ENCODE data around the gene BTF3. TPM values are rescaled to one million over a fixed set of nuclear protein-coding genes. Genes with fewer than 3 reads are reported as not detected.

BTF3 gene
- 472 and 506 TPM in 2 replicates for total RNA-seq (2014; rRNA removed; shearing (Covaris generic))
- polyA plus RNA-seq (2016; fragmentation: Nextera tagmentation; extraction: Ambion mirVana), result 1,033 and 1,148 TPM in 2 replicates
- long read RNA-seq, transcript BTF3-202 (6 exons, 1,237 nt), result minor isoform, 84 of 1,045 reads
- long read RNA-seq, transcript BTF3-201 (6 exons, 897 nt), result major isoform, 902 of 1,045 reads
- long read RNA-seq, partial matches to known transcripts, result 3 of 1,045 reads
- long read RNA-seq, other reads (novel, unspliced or antisense), result 53 of 1,045 reads

- Histone ChIP-seq H3K36me3 (ENCODE audit: insufficient read depth) (peaks cover 17% of the 10 kb centered on the region), H3K4me2 (peak within 1 kb of the TSS; percentile 94), H3K27ac (ENCODE audit: low read depth) (peak within 1 kb of the TSS; percentile 95), H3K4me3 (peak within 1 kb of the TSS; percentile 89), H3K4me1 (ENCODE audit: insufficient read depth) (peaks cover 31% of the 10 kb centered on the region), H2AFZ (peak within 1 kb of the TSS; percentile 24; the same call in 1 of the 2 replicates), H4K20me1 (replicated peaks; ENCODE audit: insufficient read depth) (peaks cover 17% of the 10 kb centered on the region), H3F3A (replicated peaks; ENCODE audit: low read depth) (peaks cover 3% of the 10 kb centered on the region; the same call in 1 of the 2 replicates), H3K9me2 (ENCODE audit: insufficient read depth) (no peaks in the 10 kb centered on the region), H3K27me3 (ENCODE audit: insufficient read depth) (no peaks in the 10 kb centered on the region), H3K79me2 (replicated peaks; ENCODE audit: insufficient read depth) (peaks cover 52% of the 10 kb centered on the region)
- DNase-seq (ENCODE audit: low spot score) (peak; percentile 92), ATAC-seq (peak; percentile 89)
- Mint-ChIP-seq H3K27me3 (ENCODE audit: insufficient read depth, low read depth, poor library complexity) (peaks cover 9% of the 10 kb centered on the region), H3K36me3 (ENCODE audit: low read depth) (peaks cover 49% of the 10 kb centered on the region), H3K4me3 (peak within 1 kb of the TSS; percentile 98), H3K9me3 (no peaks in the 10 kb centered on the region), H3K27ac (peak within 1 kb of the TSS; percentile 99), H3K4me1 (peaks cover 47% of the 10 kb centered on the region)
- TF ChIP-seq CTCF (conservative IDR thresholded peaks at IDR 0.05; ENCODE audit: low read depth in 2 of 2) (no peak), ZNF331 (CRISPR knock-in tag; IDR thresholded peaks at IDR 0.05; ENCODE audit: low read depth) (no peak), NANOG (IDR thresholded peaks at IDR 0.05; ENCODE audit: borderline replicate concordance) (no peak), ZNF462 (CRISPR knock-in tag; IDR thresholded peaks at IDR 0.05) (no peak), POLR2AphosphoS5 (IDR thresholded peaks at IDR 0.05; ENCODE audit: low read depth) (peak; percentile 91), EZH2phosphoT487 (IDR thresholded peaks at IDR 0.05; ENCODE audit: unreplicated experiment) (no peak), JUNB (IDR thresholded peaks at IDR 0.05; ENCODE audit: unreplicated experiment) (no peak), REST (IDR thresholded peaks at IDR 0.05; ENCODE audit: unreplicated experiment) (no peak), ETS1 (IDR thresholded peaks at IDR 0.05) (peak; percentile 45), ZNF114 (CRISPR knock-in tag; IDR thresholded peaks at IDR 0.05) (no peak), STAT1 (IDR thresholded peaks at IDR 0.05; ENCODE audit: unreplicated experiment) (no peak), EZH2 (IDR thresholded peaks at IDR 0.05; ENCODE audit: low read depth, unreplicated experiment) (no peak)
These were observed at the start of gene BTF3 for GRCh38 chr5:73498057-73498992. BTF3 (plus strand) TSS chr5:73498442; CDS start chr5:73498668, 226 bp downstream.
